ENCODE data around the gene ANKRD11.

Gene ANKRD11

DNA sequence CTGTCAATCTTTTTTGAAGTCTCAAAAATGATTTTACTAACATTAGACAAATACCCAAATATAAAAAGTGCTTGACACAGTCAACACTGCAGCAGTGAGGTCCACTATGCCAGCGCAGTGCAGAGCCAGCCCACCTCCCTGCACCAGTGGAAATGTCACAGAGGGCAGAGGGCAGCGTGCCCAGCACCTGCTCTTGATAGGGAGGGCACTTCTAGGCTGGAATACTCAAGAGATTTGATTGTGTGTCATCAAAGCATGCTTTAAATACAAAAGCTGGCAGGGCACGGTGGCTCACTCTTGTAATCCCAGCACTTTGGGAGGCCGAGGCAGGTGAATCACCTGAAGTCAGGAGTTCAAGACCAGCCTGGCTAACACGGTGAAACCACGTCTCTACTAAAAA, 136.0 kb downstream of the ANKRD11 start:
- no peak overlapping the region for H3K27ac ChIP-seq
- TF ChIP-seq ZFX (IDR thresholded peaks at IDR 0.05; ENCODE audit: borderline replicate concordance) (no peak), CTCF (IDR thresholded peaks at IDR 0.05) (no peak)

- no peak overlapping the region for H3K27ac ChIP-seq
- TF ChIP-seq ZFX (IDR thresholded peaks at IDR 0.05; ENCODE audit: borderline replicate concordance): no peak
- TF ChIP-seq CTCF (IDR thresholded peaks at IDR 0.05): no peak
Observed at GRCh38 chr16:89352091-89352681, 138.2 kb downstream of the ANKRD11 start.

- H3K27ac ChIP-seq: no peak overlapping the region
- TF ChIP-seq ZFX (IDR thresholded peaks at IDR 0.05; ENCODE audit: borderline replicate concordance) (no peak), CTCF (IDR thresholded peaks at IDR 0.05) (no peak)
Observed at GRCh38 chr16:89351645-89352044, 138.7 kb downstream of the ANKRD11 start.

- H3K27ac ChIP-seq: no peak overlapping the region
Observed at GRCh38 chr16:89350701-89351380, 139.5 kb downstream of the ANKRD11 start.

GRCh38 chr16:89349947-89350633, 140.3 kb downstream of the ANKRD11 start:
- H3K27ac ChIP-seq: no peak overlapping the region
- TF ChIP-seq CTCF (IDR thresholded peaks at IDR 0.05): no peak
- TF ChIP-seq ZFX (IDR thresholded peaks at IDR 0.05; ENCODE audit: borderline replicate concordance): no peak

More at GRCh38 chr16:89350701-89351380, 139.5 kb downstream of the ANKRD11 start:
- no peak for TF ChIP-seq CTCF (IDR thresholded peaks at IDR 0.05)
- no peak for TF ChIP-seq ZFX (IDR thresholded peaks at IDR 0.05; ENCODE audit: borderline replicate concordance)

DNA sequence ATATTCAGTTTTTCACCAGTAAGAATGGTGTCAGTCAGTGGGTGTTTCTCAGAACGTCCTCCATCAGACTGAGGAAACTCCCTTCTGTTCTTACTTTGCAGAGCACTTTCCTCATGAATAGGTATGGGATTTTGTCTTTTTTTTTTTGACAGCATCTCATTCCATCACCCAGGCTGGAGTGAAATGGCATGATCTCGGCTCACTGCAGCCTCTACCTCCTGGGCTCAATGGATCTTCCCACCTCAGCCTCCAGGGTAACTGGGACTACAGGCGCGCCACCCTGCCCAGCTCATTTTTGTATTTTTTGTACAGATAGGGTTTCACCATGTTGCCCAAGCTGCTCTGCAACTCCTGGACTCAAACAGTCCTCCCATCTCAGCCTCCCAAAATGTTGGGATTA, 142.6 kb downstream of the ANKRD11 start:
- no peak overlapping the region for H3K27ac ChIP-seq

More for the DNA sequence above, 142.6 kb downstream of the ANKRD11 start:
- TF ChIP-seq CTCF (IDR thresholded peaks at IDR 0.05): no peak
- no peak for TF ChIP-seq ZFX (IDR thresholded peaks at IDR 0.05; ENCODE audit: borderline replicate concordance)

Data from 22Rv1 (cell line).